ENCODE data around the gene KIF9.

DNA sequence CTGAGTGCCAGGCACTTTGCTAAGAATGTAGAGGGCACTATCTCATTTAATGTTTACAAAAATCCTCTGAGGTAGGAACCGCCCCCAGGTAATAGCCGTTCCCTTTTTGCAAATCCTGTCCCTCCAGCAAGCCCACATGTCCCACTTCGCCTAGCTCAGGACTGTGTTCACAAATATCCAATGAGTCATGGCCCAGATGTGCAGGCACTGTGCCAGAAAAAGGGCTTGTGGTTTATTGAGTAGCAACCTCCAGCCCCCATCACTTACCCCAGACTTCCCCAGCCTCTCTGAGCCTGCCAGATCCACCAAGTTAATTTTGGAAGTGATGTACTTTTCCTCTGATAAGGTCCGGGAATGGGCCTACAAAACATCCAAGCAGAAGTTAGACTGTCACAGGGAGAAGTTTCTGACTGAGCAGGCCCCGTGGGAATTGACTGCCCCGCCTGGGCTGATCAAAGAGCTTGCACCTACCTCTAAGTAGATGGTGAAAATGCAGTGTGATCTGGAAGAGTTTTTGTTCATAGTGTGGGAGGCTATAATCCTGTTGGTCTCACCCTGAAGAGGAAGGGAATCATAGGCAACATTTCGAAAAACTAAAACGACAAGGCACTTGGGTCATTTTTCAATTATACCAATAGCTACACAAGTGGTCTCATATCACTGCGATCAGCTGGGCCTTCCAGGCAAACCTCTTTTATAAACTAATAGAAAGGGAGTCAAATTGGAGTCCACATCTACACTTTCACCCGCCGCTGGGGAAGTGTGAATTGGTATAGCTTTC, 15.7 kb downstream of the KIF9 start:
- TF ChIP-seq, protein P1, sequence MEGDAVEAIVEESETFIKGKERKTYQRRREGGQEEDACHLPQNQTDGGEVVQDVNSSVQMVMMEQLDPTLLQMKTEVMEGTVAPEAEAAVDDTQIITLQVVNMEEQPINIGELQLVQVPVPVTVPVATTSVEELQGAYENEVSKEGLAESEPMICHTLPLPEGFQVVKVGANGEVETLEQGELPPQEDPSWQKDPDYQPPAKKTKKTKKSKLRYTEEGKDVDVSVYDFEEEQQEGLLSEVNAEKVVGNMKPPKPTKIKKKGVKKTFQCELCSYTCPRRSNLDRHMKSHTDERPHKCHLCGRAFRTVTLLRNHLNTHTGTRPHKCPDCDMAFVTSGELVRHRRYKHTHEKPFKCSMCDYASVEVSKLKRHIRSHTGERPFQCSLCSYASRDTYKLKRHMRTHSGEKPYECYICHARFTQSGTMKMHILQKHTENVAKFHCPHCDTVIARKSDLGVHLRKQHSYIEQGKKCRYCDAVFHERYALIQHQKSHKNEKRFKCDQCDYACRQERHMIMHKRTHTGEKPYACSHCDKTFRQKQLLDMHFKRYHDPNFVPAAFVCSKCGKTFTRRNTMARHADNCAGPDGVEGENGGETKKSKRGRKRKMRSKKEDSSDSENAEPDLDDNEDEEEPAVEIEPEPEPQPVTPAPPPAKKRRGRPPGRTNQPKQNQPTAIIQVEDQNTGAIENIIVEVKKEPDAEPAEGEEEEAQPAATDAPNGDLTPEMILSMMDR (IDR thresholded peaks at IDR 0.05) = no peak
- TF ChIP-seq POLR2A (IDR thresholded peaks at IDR 0.05) (no peak), EP300 (IDR thresholded peaks at IDR 0.05) (no peak), POLR2AphosphoS5 (IDR thresholded peaks at IDR 0.05) (no peak)
